RKO (cell line): ENCODE measurements around the gene GPR142.
A peak's percentile ranks its signal among the peaks of the same experiment; 100 is the strongest.
"Not testable (repeated sequence)": the region's sequence is repeated elsewhere in the genome, so short reads cannot be mapped to it uniquely, and the experiment has no call there.

Experiments
- DNase-seq: peaks from one replicate; pipeline ENCODE4 v3.0.0-alpha.2; 2016; ENCODE audit warnings: low spot score

The GPR142 gene

GRCh38 chr17:74394275-74394950 is 27.1 kb downstream of the GPR142 start:
- DNase-seq: no peak

GRCh38 chr17:74394977-74395376 is 27.7 kb downstream of the GPR142 start:
- DNase-seq: no peak

GRCh38 chr17:74396567-74396966 is 29.3 kb downstream of the GPR142 start:
- DNase-seq: no peak

- DNase-seq: no peak
Measured at GRCh38 chr17:74402048-74402447, 34.7 kb downstream of the GPR142 start.

- DNase-seq: no peak
Measured at GRCh38 chr17:74403512-74404137, 36.3 kb downstream of the GPR142 start.

GRCh38 chr17:74404218-74404617 is 36.9 kb downstream of the GPR142 start:
- no peak for DNase-seq

GRCh38 chr17:74404789-74405188 is 37.5 kb downstream of the GPR142 start:
- no peak for DNase-seq

- not testable (repeated sequence) for DNase-seq
Measured at GRCh38 chr17:74405311-74405710, 38.0 kb downstream of the GPR142 start.

GRCh38 chr17:74407384-74407783 is 40.1 kb downstream of the GPR142 start:
- DNase-seq: no peak

- peak; percentile 49 for DNase-seq
Measured at GRCh38 chr17:74408262-74408661, 41.0 kb downstream of the GPR142 start.

- no peak for DNase-seq
Measured at GRCh38 chr17:74408815-74409214, 41.5 kb downstream of the GPR142 start.

GRCh38 chr17:74410001-74410443 is 42.7 kb downstream of the GPR142 start:
- no peak for DNase-seq

GRCh38 chr17:74412581-74412980 is 45.3 kb downstream of the GPR142 start:
- DNase-seq: no peak

- DNase-seq: no peak
Measured at GRCh38 chr17:74413491-74413890, 46.2 kb downstream of the GPR142 start.

GRCh38 chr17:74414510-74414909 is 47.2 kb downstream of the GPR142 start:
- no peak for DNase-seq

- no peak for DNase-seq
Measured at GRCh38 chr17:74415608-74416396, 48.5 kb downstream of the GPR142 start.

GRCh38 chr17:74417178-74418045 is 50.1 kb downstream of the GPR142 start:
- DNase-seq: peak; percentile 85

- DNase-seq: no peak
Measured at GRCh38 chr17:74419928-74420411, 52.7 kb downstream of the GPR142 start.
